Kidney capillary endothelial cell (primary cell): ENCODE measurements around the gene PSMG4.
A peak's percentile ranks its signal among the peaks of the same experiment; 100 is the strongest.
"Not testable (repeated sequence)": the region's sequence is repeated elsewhere in the genome, so short reads cannot be mapped to it uniquely, and the experiment has no call there.

Source experiments
- DNase-seq: peaks from one replicate; pipeline ENCODE4 v3.0.0-alpha.2; 2018; ENCODE audit warnings: low spot score

Gene PSMG4

DNA sequence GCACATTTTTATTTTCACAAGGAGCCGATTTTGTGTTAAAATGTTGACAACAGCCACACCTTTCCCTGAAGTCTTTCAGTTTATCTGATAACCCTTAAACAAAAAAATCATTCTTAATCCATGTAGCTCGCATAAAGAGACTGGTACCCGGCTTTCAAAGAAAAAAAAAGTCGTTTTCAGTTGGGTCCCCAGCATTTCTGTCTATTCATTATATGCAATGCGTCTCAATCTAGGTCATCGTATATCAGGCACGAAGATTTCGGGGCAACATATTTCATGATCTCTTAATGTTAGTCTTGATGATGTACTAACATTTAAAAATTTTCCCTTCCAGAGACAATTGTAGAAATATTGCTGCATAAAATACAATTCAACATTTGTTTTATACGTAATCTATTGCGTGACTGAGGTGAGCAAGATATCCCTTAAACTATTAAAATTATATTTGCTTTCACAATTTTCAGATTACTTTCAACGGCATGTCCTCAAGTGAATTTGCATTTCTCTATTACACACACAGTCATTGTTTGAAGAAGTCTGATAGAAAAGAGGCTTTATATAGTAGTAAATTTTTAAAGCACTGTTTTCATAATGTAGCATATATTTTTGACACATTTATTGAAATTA is 28.4 kb upstream of the PSMG4 start:
- DNase-seq, result no peak

DNA sequence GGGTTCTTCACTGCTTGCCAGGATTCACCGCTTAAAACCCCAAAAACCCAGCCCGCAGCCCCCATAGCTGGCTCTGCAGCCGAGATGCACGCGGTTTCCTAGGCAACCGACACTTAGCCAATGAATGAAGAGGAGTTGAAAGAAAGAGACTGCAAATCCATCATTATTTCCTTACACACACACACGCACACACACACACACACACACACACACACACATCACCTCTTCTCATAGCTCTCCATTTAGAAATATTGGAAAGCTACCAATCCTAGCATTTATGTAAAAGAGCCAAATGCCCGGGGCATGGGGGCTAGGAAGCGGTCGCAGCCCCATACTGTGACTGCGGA is 27.9 kb upstream of the PSMG4 start:
- DNase-seq, result no peak

DNA sequence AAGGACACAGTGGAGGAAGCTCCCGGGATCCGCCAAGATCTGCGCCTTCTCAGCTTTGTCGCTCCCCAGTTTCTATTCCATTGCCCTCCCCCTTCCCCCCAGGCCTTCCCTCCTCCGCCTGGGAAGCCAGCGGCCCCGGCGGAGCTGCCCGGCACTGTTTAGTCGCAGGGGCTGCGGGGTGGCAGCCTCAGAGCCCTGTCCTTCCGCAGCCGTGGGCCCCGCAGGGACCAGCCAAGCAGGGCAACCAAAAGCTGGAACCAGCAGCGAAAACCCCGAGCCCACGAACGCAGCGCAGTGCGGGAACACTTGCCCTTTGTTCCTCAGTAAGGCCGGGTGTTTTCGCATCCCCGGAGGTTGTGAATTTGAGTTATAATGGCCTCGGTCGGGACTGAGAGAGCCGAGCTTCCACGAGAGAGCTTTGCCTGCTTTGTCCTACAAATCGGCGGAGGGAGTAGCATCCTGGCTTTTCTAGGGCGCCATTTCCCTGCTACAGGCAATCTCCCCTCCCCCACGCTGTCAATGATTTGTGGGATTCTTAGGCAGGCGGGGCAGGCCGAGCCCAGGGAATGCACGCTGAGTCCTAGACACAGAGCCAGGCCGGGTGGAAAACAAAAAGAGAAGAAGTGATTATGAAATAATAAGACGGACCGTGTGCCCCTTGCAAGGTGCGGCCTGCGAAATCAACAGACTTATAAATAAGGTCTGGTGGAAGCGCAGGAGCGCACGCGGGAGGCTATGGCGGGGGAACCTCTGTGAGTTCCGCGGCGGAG is 27.3 kb upstream of the PSMG4 start:
- peak; percentile 44 for DNase-seq

DNA sequence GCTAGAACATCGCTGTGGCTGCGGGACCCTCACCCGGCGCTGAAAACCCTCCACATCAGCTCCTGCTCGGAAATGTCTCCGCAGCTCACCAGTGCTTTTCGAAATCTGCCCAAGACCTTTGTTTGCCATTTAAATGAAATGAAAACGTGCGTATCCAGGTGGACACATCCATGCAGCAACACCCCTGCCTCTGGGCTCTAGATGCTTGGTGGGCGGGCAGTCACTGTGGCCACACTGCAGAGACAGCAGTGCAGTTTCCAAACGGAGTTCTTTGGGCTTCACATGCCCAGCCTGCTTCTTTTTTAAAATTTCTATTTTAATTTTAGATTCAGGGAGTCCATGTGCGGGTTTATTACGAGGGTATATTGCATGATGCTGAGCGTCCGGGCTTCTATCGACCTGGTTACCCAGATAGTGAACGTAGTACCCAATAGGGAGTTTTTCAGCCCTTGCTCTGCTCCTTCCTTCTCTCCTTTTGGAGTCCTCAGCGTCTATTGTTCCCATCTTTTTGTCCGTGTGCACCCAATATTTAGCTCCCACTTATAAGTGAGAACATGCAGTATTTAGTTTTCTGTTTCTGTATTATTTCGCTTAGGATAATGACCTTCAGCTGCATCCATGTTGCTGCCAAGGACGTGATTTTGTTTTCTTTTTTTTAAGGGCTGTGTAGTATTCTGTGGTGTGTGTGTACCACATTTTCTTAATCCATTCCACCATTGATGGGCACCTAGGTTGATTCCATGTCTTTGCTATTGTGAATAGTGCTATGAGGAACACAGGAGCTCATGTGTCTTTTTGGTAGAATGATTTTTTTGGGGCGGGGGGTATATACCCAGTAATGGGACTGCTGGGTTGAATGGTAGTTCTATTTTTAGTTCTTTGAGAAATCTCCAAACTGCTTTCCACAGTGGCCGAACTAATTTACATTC is 26.5 kb upstream of the PSMG4 start:
- DNase-seq, result no peak

DNA sequence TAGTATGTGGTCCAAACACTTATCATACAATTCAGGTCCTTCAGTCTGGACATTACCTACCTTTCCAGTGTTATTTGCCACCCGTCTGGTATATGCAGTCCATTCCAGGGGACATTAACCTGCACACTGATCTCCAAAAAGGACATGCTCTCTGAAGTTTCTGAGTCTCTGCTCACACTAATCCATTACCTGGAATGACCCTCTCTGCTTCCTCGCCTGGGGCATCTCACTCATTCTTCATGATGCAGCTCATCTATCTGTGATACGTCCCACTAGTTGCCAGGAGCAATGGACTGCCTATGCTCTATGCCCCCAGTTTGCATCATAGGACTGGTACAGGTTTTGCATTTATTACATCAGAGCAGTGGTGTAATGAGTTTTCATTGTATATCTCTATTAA is 25.4 kb upstream of the PSMG4 start:
- no peak for DNase-seq

DNA sequence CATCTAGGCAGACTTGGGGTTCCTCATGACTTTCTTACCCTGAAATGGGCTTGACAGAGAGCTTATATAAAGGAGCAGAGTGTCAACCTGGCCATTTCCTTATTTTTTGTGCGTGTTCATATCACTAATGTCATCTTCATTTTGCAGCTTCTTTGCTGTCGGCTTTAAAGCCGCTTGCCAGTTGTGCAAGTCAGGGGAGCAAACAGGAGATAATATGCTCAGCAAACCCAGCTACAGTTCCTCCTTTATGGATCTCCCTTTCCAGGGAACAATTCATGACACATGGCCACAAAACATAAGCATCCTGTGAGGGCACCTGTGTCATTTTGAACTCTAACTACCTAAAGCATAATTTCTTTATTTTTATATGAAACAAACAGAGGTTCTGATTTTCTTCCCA is 24.8 kb upstream of the PSMG4 start:
- no peak for DNase-seq

DNA sequence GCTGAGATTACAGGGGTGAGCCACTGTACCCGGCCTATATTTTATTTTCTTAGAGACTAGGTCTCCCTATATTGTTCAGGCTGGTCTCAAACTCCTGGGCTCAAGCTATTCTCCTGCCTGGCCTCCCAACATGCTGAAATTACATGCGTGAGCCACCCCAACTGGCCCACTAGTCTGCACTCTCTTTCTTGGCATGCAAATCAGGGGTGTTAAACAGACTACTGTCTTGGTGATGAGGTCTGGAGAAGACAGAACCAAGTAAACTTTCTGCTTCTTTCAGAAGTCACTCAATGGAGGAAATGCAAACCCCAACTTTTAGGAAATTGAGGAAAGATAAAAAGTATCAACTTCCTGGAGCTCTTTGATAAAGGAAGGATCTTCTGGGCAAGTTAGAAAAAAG is 23.3 kb upstream of the PSMG4 start:
- DNase-seq, result no peak

DNA sequence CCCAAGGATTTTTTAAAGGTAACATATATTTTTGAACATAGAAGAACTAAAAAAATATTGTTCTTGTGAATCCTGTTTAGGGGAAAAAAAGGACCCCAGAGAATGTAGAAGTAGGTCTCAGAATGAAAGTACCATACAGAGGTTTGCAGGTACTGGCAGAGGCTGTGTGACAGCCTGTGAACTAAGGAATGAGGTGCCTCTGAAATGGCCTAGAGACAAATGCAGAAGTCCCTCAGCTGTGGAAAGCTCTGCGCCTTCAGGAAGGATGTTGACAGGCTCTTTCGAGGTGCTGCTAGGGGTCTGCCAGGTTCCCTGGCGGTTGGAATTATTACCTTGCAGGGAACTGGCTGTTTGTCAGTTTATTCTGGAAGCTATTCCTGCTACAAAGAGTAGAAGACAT is 22.7 kb upstream of the PSMG4 start:
- DNase-seq, result no peak

DNA sequence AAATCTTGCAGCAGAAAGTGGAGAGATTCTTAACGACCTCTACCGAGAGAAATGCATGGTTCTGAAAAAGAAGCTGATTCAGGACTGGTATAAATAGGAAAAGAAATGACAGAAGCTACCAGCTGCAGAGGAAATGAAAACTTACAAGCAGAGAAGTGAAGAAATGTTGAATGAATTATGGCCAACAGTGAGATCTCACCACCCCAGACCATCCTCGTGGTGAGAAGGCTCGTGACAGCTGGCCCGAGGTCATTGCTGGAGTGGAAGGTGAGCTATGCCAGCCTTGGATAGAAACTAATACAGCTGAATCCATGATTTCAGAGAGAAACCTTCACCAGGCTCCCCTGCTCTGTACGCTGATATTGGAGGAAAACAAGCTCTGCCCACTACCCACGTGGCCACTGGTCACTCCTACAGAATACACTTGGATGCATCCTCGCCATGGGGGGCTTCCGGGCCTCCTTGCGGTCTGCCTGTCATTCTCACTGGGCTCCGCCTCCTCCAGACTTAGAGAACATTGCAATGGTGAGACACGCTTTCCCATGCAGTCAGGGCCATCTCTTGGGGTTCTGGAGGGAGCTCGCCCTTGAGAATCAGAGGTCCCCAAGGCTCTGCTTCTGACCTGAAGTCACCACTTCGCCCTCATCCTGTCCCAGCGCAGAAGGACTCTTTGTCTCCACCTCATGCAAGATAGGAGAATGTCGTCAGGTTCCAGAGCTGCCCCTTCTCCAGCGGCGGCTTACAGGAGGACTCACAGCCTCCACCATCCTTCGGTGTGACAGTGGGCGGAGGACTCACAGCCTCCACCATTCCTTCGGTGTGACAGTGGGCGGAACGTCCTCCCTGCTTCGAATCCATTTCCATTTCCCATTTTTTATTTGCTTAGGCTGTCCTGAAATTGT is 20.7 kb upstream of the PSMG4 start:
- no peak for DNase-seq

DNA sequence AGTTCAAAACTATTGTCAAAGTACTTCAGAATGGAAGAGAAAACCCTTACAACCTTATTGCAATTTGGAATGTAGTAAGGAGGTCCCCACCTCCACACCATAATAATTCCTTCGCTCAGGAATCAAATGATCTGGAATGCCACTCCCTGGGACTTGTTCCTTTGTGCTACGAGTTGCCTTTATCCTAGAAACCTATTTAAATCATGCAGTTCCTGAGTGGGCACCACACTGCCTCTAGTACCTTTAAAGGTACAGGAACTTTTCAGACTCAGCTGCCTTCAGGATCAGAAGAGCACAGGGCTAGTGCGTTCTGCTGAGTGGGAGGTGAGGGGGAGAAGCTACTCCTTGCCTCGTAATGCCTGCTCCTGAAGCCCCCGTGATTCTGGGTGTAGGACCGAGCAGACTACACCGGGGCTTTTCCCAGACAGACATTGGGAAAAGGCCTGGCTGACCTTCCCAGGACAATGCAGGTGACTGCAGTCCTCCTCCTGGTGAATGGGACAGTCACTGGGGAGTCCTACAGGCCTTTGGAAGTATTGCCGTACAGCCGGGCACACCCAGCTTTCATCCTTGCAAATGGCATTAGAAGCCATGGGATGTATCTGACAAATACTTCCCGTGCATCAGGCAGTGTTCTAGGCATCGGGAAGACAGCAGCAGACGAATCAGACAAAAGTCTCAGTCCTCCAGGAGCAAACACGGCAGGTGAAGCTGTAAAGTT is 19.5 kb upstream of the PSMG4 start:
- DNase-seq, result no peak

DNA sequence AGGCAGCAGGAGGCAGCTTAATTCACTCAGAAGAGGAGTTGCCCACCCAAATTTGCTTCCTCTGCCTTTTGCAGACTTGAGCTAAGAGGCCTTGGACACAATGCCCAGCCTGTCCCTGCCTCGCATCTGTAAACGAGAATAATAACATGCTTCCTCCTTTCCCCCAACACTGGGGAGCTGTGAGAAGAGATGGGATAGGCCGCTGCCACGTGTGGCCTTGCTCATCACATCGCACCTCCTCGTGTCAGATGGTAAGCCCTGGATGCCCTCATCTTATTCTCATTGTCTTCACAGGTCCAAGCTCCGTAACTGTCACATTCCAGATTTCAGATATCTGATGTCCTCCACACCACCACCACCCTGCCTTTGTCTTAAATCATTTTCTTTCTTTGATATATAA is 18.2 kb upstream of the PSMG4 start:
- DNase-seq, result no peak

DNA sequence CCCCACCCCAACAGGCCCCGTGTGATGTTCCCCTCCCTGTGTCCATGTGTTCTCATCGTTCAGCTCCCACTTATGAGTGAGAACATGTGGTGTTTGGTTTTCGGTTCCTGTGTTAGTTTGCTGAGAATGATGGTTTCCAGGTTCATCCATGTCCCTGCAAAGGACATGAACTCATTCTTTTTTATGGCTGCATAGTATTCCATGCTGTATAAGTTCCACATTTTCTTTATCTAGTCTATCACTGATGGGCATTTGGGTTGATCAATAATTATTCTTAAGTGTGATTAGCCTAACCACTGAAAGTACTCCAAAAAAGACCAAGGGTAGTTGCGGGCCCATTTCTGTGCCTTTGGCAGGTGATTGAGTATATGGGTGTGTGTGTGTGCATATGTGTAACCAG is 17.0 kb upstream of the PSMG4 start:
- not testable (repeated sequence) for DNase-seq

DNA sequence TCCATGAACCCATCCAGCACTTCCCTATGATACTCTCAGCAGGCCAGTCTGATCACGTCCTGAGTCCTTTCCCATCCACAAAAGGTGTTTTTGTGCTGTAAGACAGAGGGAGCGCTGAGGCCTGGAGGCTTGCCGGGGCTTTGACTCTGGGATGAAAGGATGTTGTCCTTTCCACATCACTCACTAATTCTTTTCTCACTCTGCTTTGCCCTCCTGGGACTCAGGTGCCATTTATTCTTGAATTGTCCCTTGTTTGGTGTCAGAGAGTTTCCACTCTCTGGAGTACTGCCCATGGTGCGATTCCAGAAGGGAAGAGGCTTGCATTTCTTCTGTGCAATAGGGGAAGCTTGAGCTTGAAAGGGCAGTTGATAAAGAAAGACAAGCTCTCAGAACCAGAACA is 16.0 kb upstream of the PSMG4 start:
- no peak for DNase-seq

DNA sequence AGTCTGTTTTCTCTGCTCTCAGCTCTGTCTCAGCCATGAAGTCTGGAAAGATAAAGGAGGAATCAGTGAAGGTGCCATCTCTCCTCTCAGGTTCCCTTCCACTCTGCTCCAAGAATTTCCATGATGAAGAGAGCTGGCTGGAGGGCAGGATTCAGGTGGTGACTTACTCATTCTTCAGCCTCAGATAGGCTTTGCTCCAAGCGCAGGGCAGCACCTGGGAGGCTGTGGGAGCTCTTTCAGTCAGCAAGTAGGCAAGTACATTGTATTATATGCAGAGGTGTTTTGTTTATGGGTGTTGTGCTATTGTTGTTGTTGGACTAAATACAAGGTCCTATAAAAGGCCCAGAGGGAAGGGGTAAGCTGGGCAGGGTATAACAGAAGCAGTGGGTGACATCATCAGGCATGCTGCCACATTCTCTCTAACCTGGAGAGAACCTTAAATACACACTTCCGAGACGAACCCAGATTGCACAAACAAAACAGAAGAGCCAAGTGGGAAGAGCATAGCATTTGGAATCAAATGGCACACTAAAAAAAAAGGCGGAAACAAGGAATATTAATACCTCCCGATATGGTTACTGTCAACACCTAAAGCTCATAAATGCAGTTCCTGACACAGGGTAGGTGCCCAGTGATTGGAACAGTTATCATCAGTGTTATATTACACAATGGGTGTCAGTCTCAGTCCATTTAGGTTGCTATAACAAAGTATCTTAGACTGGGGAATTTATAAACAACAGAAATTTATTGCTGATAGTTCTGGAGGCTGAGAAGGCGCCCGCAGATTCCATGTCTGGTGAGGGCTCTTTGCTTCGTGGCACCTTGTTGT is 14.5 kb upstream of the PSMG4 start:
- DNase-seq, result no peak

DNA sequence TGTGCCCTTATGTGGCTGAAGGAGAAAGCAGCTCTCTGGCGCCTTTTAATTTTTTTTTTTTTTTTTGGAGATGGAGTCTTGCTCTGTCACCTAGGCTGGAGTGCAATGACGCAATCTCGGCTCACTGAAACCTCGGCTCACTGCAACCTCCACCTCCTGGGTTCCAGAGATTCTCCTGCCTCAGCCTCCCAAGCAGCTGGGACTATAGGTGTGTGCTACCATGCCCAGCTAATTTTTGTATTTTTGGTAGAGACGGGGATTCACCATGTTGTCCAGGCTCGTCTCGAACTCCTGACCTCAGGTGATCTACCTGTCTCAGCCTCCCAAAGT is 13.9 kb upstream of the PSMG4 start:
- DNase-seq, result not testable (repeated sequence)

DNA sequence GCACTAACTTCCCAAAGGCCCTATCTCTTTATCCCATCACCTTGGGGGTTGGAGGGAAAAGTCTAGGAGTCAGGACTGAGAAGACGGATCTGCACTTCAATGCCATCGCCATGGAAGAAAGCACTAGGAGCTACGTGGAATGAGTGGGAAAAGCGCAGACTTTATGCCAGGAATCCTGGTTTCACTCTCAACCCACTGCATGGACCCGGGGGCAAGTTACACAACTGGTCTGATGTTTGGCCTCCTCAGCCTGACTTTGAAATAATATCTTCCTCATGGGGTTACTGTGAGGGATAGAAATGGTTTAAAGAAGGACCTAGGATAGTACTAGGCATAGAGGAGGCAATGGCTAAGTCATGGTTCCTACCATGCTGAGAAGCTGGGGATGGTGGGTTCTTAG is 13.5 kb upstream of the PSMG4 start:
- DNase-seq, result no peak

DNA sequence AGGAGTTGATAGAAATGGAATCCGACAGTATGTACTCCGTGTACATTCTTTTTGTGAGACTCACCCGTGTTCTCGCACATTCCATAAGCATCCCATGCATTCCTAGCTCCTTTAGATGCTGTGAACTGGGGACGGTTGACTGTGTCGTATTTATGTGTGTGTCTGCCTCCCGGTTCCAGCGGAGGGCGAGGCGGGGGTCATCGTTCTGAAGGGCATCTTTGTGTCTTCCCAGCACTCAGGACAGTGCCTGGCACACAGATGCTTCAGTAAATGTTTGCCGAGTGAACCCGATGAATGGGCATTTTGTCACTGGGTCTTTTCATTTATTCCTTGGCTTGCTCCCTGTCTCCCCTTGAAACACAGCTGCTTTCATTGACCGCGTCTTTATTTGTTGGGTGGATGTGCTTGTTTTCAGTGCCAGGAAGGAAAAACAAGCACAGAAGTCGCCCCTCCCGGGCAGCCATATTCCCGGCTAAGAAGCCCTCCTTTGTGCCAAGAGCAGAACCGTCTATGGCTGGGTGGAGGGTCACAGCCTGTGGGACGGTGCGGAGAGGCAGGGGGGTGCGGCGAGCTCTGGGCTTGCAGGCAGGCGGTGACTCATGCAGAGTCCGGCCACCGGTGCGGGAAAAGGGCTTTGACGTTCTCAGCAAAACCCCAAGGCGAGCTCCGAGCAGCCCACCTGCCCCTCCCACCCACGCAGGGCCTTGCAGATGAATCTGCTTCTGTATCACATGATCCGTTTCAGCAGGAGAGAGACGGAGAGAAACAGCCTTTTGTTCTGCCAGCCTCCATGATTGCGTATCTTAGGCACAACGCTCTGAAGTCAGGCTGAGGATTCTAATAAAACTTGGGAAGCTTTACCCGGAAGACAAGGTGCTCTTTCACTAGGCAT is 11.2 kb upstream of the PSMG4 start:
- DNase-seq, result no peak

DNA sequence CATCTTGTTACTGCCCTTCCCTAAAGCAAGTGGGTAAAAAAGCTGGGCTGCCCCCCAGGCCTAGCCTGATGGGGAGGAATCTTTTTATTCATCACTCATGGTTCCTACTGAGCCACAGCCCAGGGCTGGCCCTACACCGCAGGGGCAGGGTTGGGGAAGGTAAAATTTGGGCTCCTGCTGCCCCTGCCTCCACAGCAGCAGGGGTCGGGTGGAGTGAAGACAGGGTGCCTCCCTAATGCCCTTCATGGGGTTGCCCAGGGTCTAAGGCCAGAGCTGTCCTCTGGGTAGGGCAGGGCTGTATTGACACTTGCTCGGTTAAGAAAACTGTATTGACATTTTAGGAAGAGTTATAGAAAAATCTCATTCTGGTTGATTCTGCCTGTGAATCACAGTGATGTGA is 8.9 kb upstream of the PSMG4 start:
- no peak for DNase-seq

DNA sequence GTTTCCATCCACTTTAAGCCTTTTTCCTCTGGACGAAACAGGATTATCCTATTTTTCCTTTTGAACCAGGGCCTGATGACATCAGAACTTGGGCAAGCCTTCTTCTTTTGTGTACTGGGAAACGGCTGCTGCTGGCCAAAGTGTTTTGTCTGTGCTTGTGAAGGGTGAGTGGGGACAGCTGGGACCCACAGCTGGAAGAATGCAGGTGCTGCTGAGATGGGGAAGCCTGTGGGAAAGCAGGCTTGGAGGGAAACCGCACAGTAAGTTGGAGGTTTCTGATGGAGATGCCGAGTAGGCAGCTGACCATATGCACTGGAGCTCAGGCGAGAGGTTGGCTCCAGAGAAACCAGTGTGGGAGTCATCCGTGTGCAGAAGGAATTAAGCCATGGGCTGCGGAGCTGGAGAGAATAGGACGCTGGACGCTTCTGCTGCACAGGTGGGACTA is 8.5 kb upstream of the PSMG4 start:
- DNase-seq, result no peak
